GM12873 (cell line): Measurements from ENCODE around the gene FOXO3.

Experiments
- CTCF ChIP-seq: IDR thresholded peaks from 2 replicates; pipeline ENCODE4 v1.5.1; 2012; ENCODE audit warnings: low read depth, mild to moderate bottlenecking, moderate library complexity, low read length, control low read depth; ENCODE audit not compliant: insufficient read depth; ENCODE audit errors: missing control alignments

The FOXO3 gene

GRCh38 chr6:108610270-108610839 lies 49.6 kb downstream of the FOXO3 start:
- no peak for TF ChIP-seq CTCF

- no peak for TF ChIP-seq CTCF
Observed at GRCh38 chr6:108610957-108611586, 50.4 kb downstream of the FOXO3 start.

- TF ChIP-seq CTCF: no peak
Observed at GRCh38 chr6:108612852-108613251, 52.1 kb downstream of the FOXO3 start.

GRCh38 chr6:108616544-108616943 lies 55.8 kb downstream of the FOXO3 start:
- no peak for TF ChIP-seq CTCF

- TF ChIP-seq CTCF: no peak
Observed at GRCh38 chr6:108616973-108617372, 56.3 kb downstream of the FOXO3 start.

GRCh38 chr6:108618623-108619152 lies 58.0 kb downstream of the FOXO3 start:
- no peak for TF ChIP-seq CTCF

GRCh38 chr6:108619431-108620197 lies 58.9 kb downstream of the FOXO3 start:
- no peak for TF ChIP-seq CTCF
